T-cell (primary cell): ENCODE measurements around the gene BABAM2. TPM values are rescaled to one million over a fixed set of nuclear protein-coding genes. Genes with fewer than 3 reads are reported as not detected.
A peak's percentile ranks its signal among the peaks of the same experiment; 100 is the strongest.

Experiments used
- ATAC-seq, 4 experiments: fragments of 200-7000 bp in 3 of 4; fragments of 150-1000 bp in 1 of 4; cut with Tn5 transposase; replicated peaks in 1 of 4; 1 replicate in 3 of 4; 2 replicates in 1 of 4; pipeline ENCODE4 v1.10.0; 2021; ENCODE audit warnings: moderate library complexity in 3 of 4, mild to moderate bottlenecking in 2 of 4, moderate number of reproducible peaks in 1 of 4
- CTCF ChIA-PET, 2 donors: fragments of 300-600 bp; sonication (Branson Sonifier 250); formaldehyde crosslinking; loops; one replicate each; lab custom pipeline; 2022; ENCODE audit warnings: antibody characterized with exemption in 2 of 2; lab: Charles Lee
- POLR2A ChIA-PET, 2 donors: fragments of 300-600 bp; sonication (Branson Sonifier 250); formaldehyde crosslinking; loops; one replicate each; lab custom pipeline; 2022; ENCODE audit warnings: antibody characterized with exemption in 2 of 2; lab: Charles Lee
- DNase-seq, 35 experiments: peaks; one replicate each; pipeline versions ENCODE4 v3.0.0 to v3.0.0-alpha.2; 2013 to 2023
- H3K27ac ChIP-seq: one replicate; pipeline ENCODE4 v1.5.1; 2013; ENCODE audit warnings: low read length
- H3K27me3 ChIP-seq, 2 experiments: replicated peaks in 1 of 2; 1 replicate in 1 of 2; 2 replicates in 1 of 2; pipeline versions ENCODE4 v1.6.1 to v1.7.0; 2013; ENCODE audit warnings: low read length in 1 of 2, mixed read lengths in 1 of 2; ENCODE audit not compliant: control insufficient read depth in 2 of 2, insufficient read depth in 2 of 2; ENCODE audit errors: extremely low read depth in 1 of 2
- H3K36me3 ChIP-seq, 2 donors: 1 replicate in 1 of 2; 2 replicates in 1 of 2; pipeline versions ENCODE4 v1.6.1 to v1.7.0; 2013; ENCODE audit warnings: low read length in 1 of 2; ENCODE audit not compliant: control insufficient read depth in 2 of 2, insufficient read depth in 1 of 2; ENCODE audit errors: extremely low read depth in 1 of 2
- H3K4me1 ChIP-seq, 2 experiments: 1 replicate in 1 of 2; 2 replicates in 1 of 2; pipeline versions ENCODE4 v1.6.1 to v1.7.0; 2013; ENCODE audit warnings: low read length in 2 of 2, mixed read lengths in 1 of 2; ENCODE audit not compliant: insufficient read depth in 2 of 2, control insufficient read depth in 1 of 2; ENCODE audit errors: extremely low read depth in 1 of 2
- H3K4me3 ChIP-seq, 2 donors: 1 replicate in 1 of 2; 2 replicates in 1 of 2; pipeline versions ENCODE4 v1.5.1 to v1.7.0; 2013; ENCODE audit warnings: mild to moderate bottlenecking in 2 of 2, low read length in 1 of 2, moderate library complexity in 1 of 2; ENCODE audit not compliant: control insufficient read depth in 1 of 2; ENCODE audit errors: extremely low read depth in 1 of 2
- H3K9me3 ChIP-seq: 2 replicates; pipeline ENCODE4 v1.7.0; 2013
- H3K27ac Mint-ChIP-seq, 2 donors: one replicate each; pipeline ENCODE4 v1.8.0; 2020 to 2021; ENCODE audit warnings: mild to moderate bottlenecking in 2 of 2, mixed read lengths in 2 of 2
- H3K27me3 Mint-ChIP-seq, 2 donors: one replicate each; pipeline ENCODE4 v1.8.0; 2021 to 2022; ENCODE audit warnings: mixed read lengths in 2 of 2
- H3K36me3 Mint-ChIP-seq: one replicate; pipeline ENCODE4 v1.8.0; 2021; ENCODE audit warnings: mixed read lengths
- H3K4me1 Mint-ChIP-seq, 3 donors: one replicate each; pipeline ENCODE4 v1.8.0; 2020 to 2022; ENCODE audit warnings: mixed read lengths in 3 of 3, mild to moderate bottlenecking in 1 of 3
- H3K4me3 Mint-ChIP-seq, 3 donors: one replicate each; pipeline ENCODE4 v1.8.0; 2020 to 2022; ENCODE audit warnings: mild to moderate bottlenecking in 3 of 3, mixed read lengths in 3 of 3, moderate library complexity in 3 of 3
- H3K9me3 Mint-ChIP-seq, 3 donors: one replicate each; pipeline ENCODE4 v1.8.0; 2020 to 2022; ENCODE audit warnings: mixed read lengths in 3 of 3
- WGBS: methylation state at CpG from one replicate; pipeline ENCODE4 v1.1.5; 2013; ENCODE audit warnings: missing lambda C conversion rate; ENCODE audit not compliant: insufficient coverage; 5-methylcytosine and 5-hydroxymethylcytosine counted together
- total RNA-seq, 35 experiments: library from RNA in 6 of 35; stranded (reverse) in 6 of 35; fragments of 120-200 nt in 1 of 35; gene quantifications; one replicate each; pipeline versions ENCODE4 v1.2.1 to v1.2.4 and lab custom pipeline; 2013 to 2026

Gene BABAM2
- total RNA-seq, 5 donors from 2014 or later (not counting 1 experiment from before 2014, with no cell fraction given): 28.4 to 45.2 (median 37.4) TPM

GRCh38 chr2:27989149-27989548 lies 98.6 kb downstream of the BABAM2 start:
- H3K4me1 ChIP-seq: peaks cover 0 to 9% of the 10 kb centered on the region in 2 experiments
- Mint-ChIP-seq H3K27me3 (no peaks in the 10 kb centered on the region), H3K9me3 (peaks cover 3 to 7% (median 5%) of the 10 kb centered on the region in 3 donors), H3K4me3 (peak overlapping the region in 1 of 3 donors; percentile 45), H3K4me1 (peaks cover 42 to 50% (median 49%) of the 10 kb centered on the region in 3 donors), H3K27ac (peak overlapping the region; percentile 59 to 86), H3K36me3 (peaks cover 33% of the 10 kb centered on the region)
- DNase-seq: no peak
- H3K4me3 ChIP-seq: no peak overlapping the region
- H3K27ac ChIP-seq: no peak overlapping the region
- ChIA-PET POLR2A (interaction anchor here in 1 of 2 donors (0.6 kb wide), 1 partner anchor 96 kb away, joined by 8 read pairs; no protein-coding TSS in a partner anchor), CTCF (interaction anchor here in 1 of 2 donors (0.8 to 0.9 kb wide), 2 partner anchors 10 to 19 kb away, joined by 3 read pairs; no protein-coding TSS in a partner anchor)
- H3K27me3 ChIP-seq: no peaks in the 10 kb centered on the region
- 86% methylated on average over 2 of the region's 2 CpGs for WGBS
- peaks cover 3% of the 10 kb centered on the region for H3K9me3 ChIP-seq
- no peaks in the 10 kb centered on the region for H3K36me3 ChIP-seq
- peak in 1 of 4 experiments; percentile 24 for ATAC-seq

- Mint-ChIP-seq H3K4me1 (peaks cover 45 to 52% (median 49%) of the 10 kb centered on the region in 3 donors), H3K27me3 (no peaks in the 10 kb centered on the region), H3K4me3 (no peak overlapping the region), H3K9me3 (peaks cover 3 to 8% (median 5%) of the 10 kb centered on the region in 3 donors), H3K27ac (no peak overlapping the region), H3K36me3 (peaks cover 42% of the 10 kb centered on the region)
- Histone ChIP-seq H3K4me1 (peaks cover 0 to 9% of the 10 kb centered on the region in 2 experiments), H3K4me3 (no peak overlapping the region), H3K36me3 (no peaks in the 10 kb centered on the region), H3K27me3 (no peaks in the 10 kb centered on the region), H3K27ac (no peak overlapping the region), H3K9me3 (peaks cover 3% of the 10 kb centered on the region)
- no peak for ATAC-seq
- 100% methylated on average over 3 of the region's 4 CpGs for WGBS
- DNase-seq: no peak
- ChIA-PET POLR2A (no interaction called here), CTCF (interaction anchor here in 1 of 2 donors (0.5 kb wide), 1 partner anchor 17 kb away, joined by 3 read pairs; no protein-coding TSS in a partner anchor)
Measured at GRCh38 chr2:27990030-27990590, 99.6 kb downstream of the BABAM2 start.

DNA sequence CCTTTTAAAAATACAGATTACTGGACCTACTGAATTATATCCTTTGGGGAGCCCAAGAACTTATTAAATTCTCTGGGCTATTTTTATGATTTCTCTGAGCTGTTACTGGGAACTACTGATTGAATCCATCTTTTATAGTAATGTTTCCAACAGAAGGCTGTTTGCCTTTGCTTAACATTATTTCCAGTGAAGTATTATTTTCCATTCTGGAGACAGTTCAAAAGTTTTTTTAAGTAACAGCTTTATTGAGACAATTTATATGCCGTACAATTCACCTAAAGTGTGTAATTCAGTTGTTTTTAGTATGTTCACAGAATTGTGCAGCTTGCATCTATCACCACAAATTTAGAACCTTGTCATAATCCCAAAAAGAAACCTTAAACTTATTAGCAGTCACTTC lies 100.6 kb downstream of the BABAM2 start:
- Histone ChIP-seq H3K4me1 (peaks cover 0 to 9% of the 10 kb centered on the region in 2 experiments), H3K9me3 (peaks cover 3% of the 10 kb centered on the region), H3K36me3 (peaks cover 0 to under 1% of the 10 kb centered on the region in 2 donors), H3K27ac (no peak overlapping the region), H3K4me3 (no peak overlapping the region), H3K27me3 (no peaks in the 10 kb centered on the region)
- no peak for DNase-seq
- Mint-ChIP-seq H3K27ac (no peak overlapping the region), H3K4me1 (peaks cover 42 to 48% (median 46%) of the 10 kb centered on the region in 3 donors), H3K4me3 (no peak overlapping the region), H3K27me3 (no peaks in the 10 kb centered on the region), H3K36me3 (peaks cover 50% of the 10 kb centered on the region), H3K9me3 (peaks cover 3 to 8% (median 5%) of the 10 kb centered on the region in 3 donors)
- no peak for ATAC-seq
- ChIA-PET POLR2A (no interaction called here), CTCF (no interaction called here)
- WGBS: no CpG with 5 or more reads among the region's 1 CpG

DNA sequence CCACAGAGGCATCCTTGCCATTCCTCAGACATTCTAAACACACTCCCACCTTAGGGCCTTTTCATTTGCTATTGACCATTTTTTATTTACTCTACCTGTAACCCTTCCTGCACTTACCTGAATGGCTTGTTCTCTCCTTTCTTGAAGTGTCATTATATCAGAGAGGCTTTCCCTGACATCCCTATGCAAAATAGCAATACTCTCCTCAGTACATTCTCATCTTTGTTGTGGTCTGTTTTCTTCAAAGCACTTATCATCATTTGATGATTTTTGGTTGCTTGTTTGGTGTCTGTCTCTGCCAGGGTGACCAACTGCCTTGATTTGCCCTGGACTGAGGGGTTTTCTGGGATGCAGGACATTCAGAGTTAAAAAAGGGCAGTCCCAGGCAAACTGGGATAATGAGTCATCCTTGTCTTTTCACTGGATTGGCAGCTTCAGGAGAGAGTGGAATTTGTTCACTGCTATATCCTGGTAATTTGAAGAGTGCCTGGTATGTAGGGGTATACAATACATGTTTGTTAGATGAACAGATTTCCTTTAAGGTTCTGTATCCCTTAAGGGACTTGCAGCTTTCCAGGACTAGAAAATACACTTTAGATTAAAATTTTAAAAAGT lies 102.4 kb downstream of the BABAM2 start:
- CTCF ChIA-PET: no interaction called here
- no peak overlapping the region for H3K4me3 ChIP-seq
- H3K36me3 Mint-ChIP-seq: peaks cover 52% of the 10 kb centered on the region
- H3K27me3 Mint-ChIP-seq: no peaks in the 10 kb centered on the region
- peaks cover 30 to 37% (median 31%) of the 10 kb centered on the region in 3 donors for H3K4me1 Mint-ChIP-seq
- no peak overlapping the region for H3K27ac ChIP-seq
- peaks cover 3% of the 10 kb centered on the region for H3K9me3 ChIP-seq
- H3K4me3 Mint-ChIP-seq: no peak overlapping the region
- no peak for ATAC-seq
- peaks cover 0 to 2% of the 10 kb centered on the region in 2 donors for H3K36me3 ChIP-seq
- peaks cover 0 to 7% of the 10 kb centered on the region in 2 experiments for H3K4me1 ChIP-seq
- H3K9me3 Mint-ChIP-seq: peaks cover 3 to 8% (median 5%) of the 10 kb centered on the region in 3 donors
- DNase-seq: no peak
- H3K27me3 ChIP-seq: no peaks in the 10 kb centered on the region
- no peak overlapping the region for H3K27ac Mint-ChIP-seq
- POLR2A ChIA-PET: no interaction called here

GRCh38 chr2:27993402-27993787 lies 102.9 kb downstream of the BABAM2 start:
- peaks cover 26 to 32% (median 26%) of the 10 kb centered on the region in 3 donors for H3K4me1 Mint-ChIP-seq
- no peak for DNase-seq
- WGBS: 100% methylated on average over 1 of the region's 1 CpG
- H3K9me3 Mint-ChIP-seq: peaks cover 3 to 8% (median 5%) of the 10 kb centered on the region in 3 donors
- H3K4me3 Mint-ChIP-seq: no peak overlapping the region
- peaks cover 0 to 4% of the 10 kb centered on the region in 2 experiments for H3K4me1 ChIP-seq
- H3K36me3 ChIP-seq: peaks cover 0 to 2% of the 10 kb centered on the region in 2 donors
- CTCF ChIA-PET: no interaction called here
- H3K27ac ChIP-seq: no peak overlapping the region
- POLR2A ChIA-PET: no interaction called here
- H3K27me3 Mint-ChIP-seq: no peaks in the 10 kb centered on the region
- H3K4me3 ChIP-seq: no peak overlapping the region
- H3K9me3 ChIP-seq: peaks cover 3% of the 10 kb centered on the region
- H3K27me3 ChIP-seq: no peaks in the 10 kb centered on the region
- no peak for ATAC-seq
- no peak overlapping the region for H3K27ac Mint-ChIP-seq
- peaks cover 49% of the 10 kb centered on the region for H3K36me3 Mint-ChIP-seq

GRCh38 chr2:27993950-27994728 lies 103.6 kb downstream of the BABAM2 start:
- Histone ChIP-seq H3K27ac (no peak overlapping the region), H3K4me3 (no peak overlapping the region), H3K4me1 (peaks cover 0 to under 1% of the 10 kb centered on the region in 2 experiments), H3K36me3 (peaks cover 0 to 2% of the 10 kb centered on the region in 2 donors), H3K9me3 (peaks cover 3% of the 10 kb centered on the region), H3K27me3 (no peaks in the 10 kb centered on the region)
- ChIA-PET CTCF (no interaction called here), POLR2A (no interaction called here)
- DNase-seq: no peak
- H3K27ac Mint-ChIP-seq: no peak overlapping the region
- no peak for ATAC-seq
- H3K9me3 Mint-ChIP-seq: peaks cover 3 to 8% (median 5%) of the 10 kb centered on the region in 3 donors
- H3K4me3 Mint-ChIP-seq: no peak overlapping the region
- H3K4me1 Mint-ChIP-seq: peaks cover 18 to 25% (median 22%) of the 10 kb centered on the region in 3 donors
- peaks cover 47% of the 10 kb centered on the region for H3K36me3 Mint-ChIP-seq
- no peaks in the 10 kb centered on the region for H3K27me3 Mint-ChIP-seq
- WGBS: 100% methylated on average over 3 of the region's 5 CpGs
